VCaP (cell line): Measurements from ENCODE around the gene BCL11B.

Experiments used
- H3K27ac ChIP-seq: fragments of 450-650 bp; 2 replicates; pipeline ENCODE4 v1.5.1; 2017
- CTCF ChIP-seq: fragments of 450-650 bp; conservative IDR thresholded peaks from 2 replicates; pipeline ENCODE4 v1.5.1; 2017; ENCODE audit warnings: mild to moderate bottlenecking, moderate library complexity

Gene BCL11B

GRCh38 chr14:99194736-99195135 is 77.3 kb downstream of the BCL11B start:
- no peak overlapping the region for H3K27ac ChIP-seq
- TF ChIP-seq CTCF: no peak

- TF ChIP-seq CTCF: no peak
- H3K27ac ChIP-seq: no peak overlapping the region
These were observed 77.9 kb downstream of the BCL11B start for GRCh38 chr14:99194136-99194535.

GRCh38 chr14:99192830-99193229 is 79.2 kb downstream of the BCL11B start:
- no peak overlapping the region for H3K27ac ChIP-seq
- no peak for TF ChIP-seq CTCF

GRCh38 chr14:99192028-99192621 is 79.9 kb downstream of the BCL11B start:
- H3K27ac ChIP-seq: peak overlapping the region; percentile 41; the same call in 1 of the 2 replicates
- TF ChIP-seq CTCF: no peak

- 0 out of 2 replicates have a peak overlapping the region, but pooled peaks have one; percentile 41 for H3K27ac ChIP-seq
- TF ChIP-seq CTCF: no peak
These were observed 80.5 kb downstream of the BCL11B start for GRCh38 chr14:99191395-99192027.

- no peak for TF ChIP-seq CTCF
- no peak overlapping the region for H3K27ac ChIP-seq
These were observed 81.2 kb downstream of the BCL11B start for GRCh38 chr14:99190696-99191394.

GRCh38 chr14:99189201-99189801 is 82.7 kb downstream of the BCL11B start:
- no peak for TF ChIP-seq CTCF
- no peak overlapping the region for H3K27ac ChIP-seq
